ENCODE measurements around the gene NXF1. TPM values are rescaled to one million over a fixed set of nuclear protein-coding genes. Genes with fewer than 3 reads are reported as not detected.

Gene NXF1
- total and polyA plus RNA-seq, 10 of the 15 experiments (the other 5 are each of a cell fraction or from before 2014, with no cell fraction given): 20.7 to 84.9 (median 40.6) TPM

DNA sequence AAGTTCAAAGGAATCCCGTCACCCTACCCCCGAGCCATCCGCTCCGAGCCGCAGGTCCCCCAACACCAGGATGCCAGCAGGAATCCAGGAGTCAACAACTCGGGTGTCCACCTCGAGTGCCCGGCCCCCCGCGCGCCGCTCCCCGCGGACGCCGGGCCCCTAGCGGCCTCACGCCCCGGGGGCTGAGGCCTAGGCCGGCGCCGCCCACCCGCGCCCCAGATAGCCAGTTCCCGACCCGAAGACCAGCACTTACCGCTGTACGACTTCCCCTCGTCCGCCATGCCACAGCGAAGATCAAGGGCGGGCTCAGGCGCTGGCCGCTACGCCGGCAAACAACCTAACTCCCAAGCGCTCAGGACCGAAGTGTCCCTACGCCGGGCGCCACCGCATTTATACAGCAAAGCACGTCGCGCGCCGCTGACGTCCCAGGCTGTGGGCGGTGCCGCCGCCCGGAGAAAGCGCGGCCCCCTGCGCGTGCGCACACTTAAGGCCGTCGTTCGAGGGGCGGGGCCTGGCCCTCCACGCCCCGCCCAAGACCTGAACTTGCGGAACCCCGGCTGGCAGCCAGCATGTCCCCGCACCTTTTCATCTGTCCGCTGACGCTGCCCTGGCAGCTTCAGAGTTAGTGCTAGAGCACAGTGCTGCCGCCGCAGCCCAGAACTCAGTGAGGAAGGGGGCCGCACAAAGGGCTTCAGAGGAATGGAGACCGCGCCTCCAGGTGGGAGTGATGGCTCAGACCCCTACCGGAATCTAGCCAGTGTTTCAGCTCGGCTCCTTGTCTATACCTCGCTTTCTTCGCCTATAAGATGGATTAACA, at the start of gene NXF1 (continued):
- TF ChIP-seq, protein P1, sequence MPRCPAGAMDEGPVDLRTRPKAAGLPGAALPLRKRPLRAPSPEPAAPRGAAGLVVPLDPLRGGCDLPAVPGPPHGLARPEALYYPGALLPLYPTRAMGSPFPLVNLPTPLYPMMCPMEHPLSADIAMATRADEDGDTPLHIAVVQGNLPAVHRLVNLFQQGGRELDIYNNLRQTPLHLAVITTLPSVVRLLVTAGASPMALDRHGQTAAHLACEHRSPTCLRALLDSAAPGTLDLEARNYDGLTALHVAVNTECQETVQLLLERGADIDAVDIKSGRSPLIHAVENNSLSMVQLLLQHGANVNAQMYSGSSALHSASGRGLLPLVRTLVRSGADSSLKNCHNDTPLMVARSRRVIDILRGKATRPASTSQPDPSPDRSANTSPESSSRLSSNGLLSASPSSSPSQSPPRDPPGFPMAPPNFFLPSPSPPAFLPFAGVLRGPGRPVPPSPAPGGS (IDR thresholded peaks at IDR 0.05; ENCODE audit: borderline replicate concordance, insufficient read depth, low read depth, low read length, poor library complexity, severe bottlenecking): peak; percentile 63
- TF ChIP-seq, protein P2, sequence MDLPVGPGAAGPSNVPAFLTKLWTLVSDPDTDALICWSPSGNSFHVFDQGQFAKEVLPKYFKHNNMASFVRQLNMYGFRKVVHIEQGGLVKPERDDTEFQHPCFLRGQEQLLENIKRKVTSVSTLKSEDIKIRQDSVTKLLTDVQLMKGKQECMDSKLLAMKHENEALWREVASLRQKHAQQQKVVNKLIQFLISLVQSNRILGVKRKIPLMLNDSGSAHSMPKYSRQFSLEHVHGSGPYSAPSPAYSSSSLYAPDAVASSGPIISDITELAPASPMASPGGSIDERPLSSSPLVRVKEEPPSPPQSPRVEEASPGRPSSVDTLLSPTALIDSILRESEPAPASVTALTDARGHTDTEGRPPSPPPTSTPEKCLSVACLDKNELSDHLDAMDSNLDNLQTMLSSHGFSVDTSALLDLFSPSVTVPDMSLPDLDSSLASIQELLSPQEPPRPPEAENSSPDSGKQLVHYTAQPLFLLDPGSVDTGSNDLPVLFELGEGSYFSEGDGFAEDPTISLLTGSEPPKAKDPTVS (IDR thresholded peaks at IDR 0.05; ENCODE audit: low read depth, low read length): 0 out of 2 replicates have a peak, but pooled peaks have one; percentile 67
- TF ChIP-seq STAT1 (conservative IDR thresholded peaks at IDR 0.05) (peak; percentile 83), ZNF384 (IDR thresholded peaks at IDR 0.05; ENCODE audit: borderline replicate concordance, low read depth, low read length) (0 out of 2 replicates have a peak, but pooled peaks have one; percentile 16), TCF3 (IDR thresholded peaks at IDR 0.05; ENCODE audit: borderline replicate concordance, insufficient read depth, low read depth, low read length) (peak; percentile 94)
- TF ChIP-seq, protein P3, sequence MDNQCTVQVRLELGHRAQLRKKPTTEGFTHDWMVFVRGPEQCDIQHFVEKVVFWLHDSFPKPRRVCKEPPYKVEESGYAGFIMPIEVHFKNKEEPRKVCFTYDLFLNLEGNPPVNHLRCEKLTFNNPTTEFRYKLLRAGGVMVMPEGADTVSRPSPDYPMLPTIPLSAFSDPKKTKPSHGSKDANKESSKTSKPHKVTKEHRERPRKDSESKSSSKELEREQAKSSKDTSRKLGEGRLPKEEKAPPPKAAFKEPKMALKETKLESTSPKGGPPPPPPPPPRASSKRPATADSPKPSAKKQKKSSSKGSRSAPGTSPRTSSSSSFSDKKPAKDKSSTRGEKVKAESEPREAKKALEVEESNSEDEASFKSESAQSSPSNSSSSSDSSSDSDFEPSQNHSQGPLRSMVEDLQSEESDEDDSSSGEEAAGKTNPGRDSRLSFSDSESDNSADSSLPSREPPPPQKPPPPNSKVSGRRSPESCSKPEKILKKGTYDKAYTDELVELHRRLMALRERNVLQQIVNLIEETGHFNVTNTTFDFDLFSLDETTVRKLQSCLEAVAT (IDR thresholded peaks at IDR 0.05): 0 out of 2 replicates have a peak, but pooled peaks have one; percentile 15
